ENCODE results near the gene C3orf22. TPM values are rescaled to one million over a fixed set of nuclear protein-coding genes. Genes with fewer than 3 reads are reported as not detected.

C3orf22 gene
- total RNA-seq, 4 donors from 2014 or later: not detected

GRCh38 chr3:126554560-126555525 is 3.9 kb downstream of the C3orf22 start:
- H3K4me3 ChIP-seq (ENCODE audit: low read depth, poor library complexity, severe bottlenecking): no peak overlapping the region
- TF ChIP-seq POLR2A (IDR thresholded peaks at IDR 0.05): no peak
- no peak for TF ChIP-seq CTCF (IDR thresholded peaks at IDR 0.05)
- DNase-seq (ENCODE audit: low spot score in 2 of 2): peak; percentile 7 to 76
- 88 to 93% methylated on average over 16 to 19 of the region's 19 CpGs for WGBS, 2 donors
- intact Hi-C loops (cut with DNase I; ENCODE audit: low total_unique reads): no loop called here

GRCh38 chr3:126553284-126554084 is 5.2 kb downstream of the C3orf22 start:
- no peak overlapping the region for H3K4me3 ChIP-seq (ENCODE audit: low read depth, poor library complexity, severe bottlenecking)
- TF ChIP-seq CTCF (IDR thresholded peaks at IDR 0.05): no peak
- no peak for TF ChIP-seq POLR2A (IDR thresholded peaks at IDR 0.05)
- DNase-seq (ENCODE audit: low spot score in 2 of 2): peak in 1 of 2 donors; percentile 65
- intact Hi-C loops (cut with DNase I; ENCODE audit: low total_unique reads): no loop called here
- 79 to 81% methylated on average over 19 of the region's 19 CpGs for WGBS, 2 donors

GRCh38 chr3:126552688-126553283 is 5.9 kb downstream of the C3orf22 start:
- TF ChIP-seq CTCF (IDR thresholded peaks at IDR 0.05): no peak
- TF ChIP-seq POLR2A (IDR thresholded peaks at IDR 0.05): no peak
- 82 to 83% methylated on average over 8 to 13 of the region's 14 CpGs for WGBS, 2 donors
- intact Hi-C loops (cut with DNase I; ENCODE audit: low total_unique reads): no loop called here
- H3K4me3 ChIP-seq (ENCODE audit: low read depth, poor library complexity, severe bottlenecking): no peak overlapping the region
- peak; percentile 9 to 74 for DNase-seq (ENCODE audit: low spot score in 2 of 2)

GRCh38 chr3:126551839-126552687 is 6.7 kb downstream of the C3orf22 start:
- intact Hi-C loops (cut with DNase I; ENCODE audit: low total_unique reads): no loop called here
- no peak for TF ChIP-seq CTCF (IDR thresholded peaks at IDR 0.05)
- no peak for TF ChIP-seq POLR2A (IDR thresholded peaks at IDR 0.05)
- whole genome bisulfite sequencing, 2 donors: 65 to 78% methylated on average over 13 of the region's 17 CpGs
- H3K4me3 ChIP-seq (ENCODE audit: low read depth, poor library complexity, severe bottlenecking): no peak overlapping the region
- peak; percentile 10 to 76 for DNase-seq (ENCODE audit: low spot score in 2 of 2)
